ENCODE data around the gene CAND2.

Gene CAND2

GRCh38 chr3:12755754-12756153 lies 40.7 kb upstream of the CAND2 start:
- FAIRE-seq, result no peak
- TF ChIP-seq PAX5 (IDR thresholded peaks at IDR 0.05; ENCODE audit: insufficient read depth, low read length, severe bottlenecking), result no peak
- TF ChIP-seq POU2F2 (IDR thresholded peaks at IDR 0.05; ENCODE audit: low read depth, low read length), result no peak
- TF ChIP-seq TAF1 (IDR thresholded peaks at IDR 0.05; ENCODE audit: low read depth, low read length), result no peak
- no peak for TF ChIP-seq SPI1 (IDR thresholded peaks at IDR 0.05; ENCODE audit: low read depth, low read length)
- TF ChIP-seq POLR2A (IDR thresholded peaks at IDR 0.05; ENCODE audit: low read depth, low read length), result no peak
- no peak for TF ChIP-seq POLR2AphosphoS5 (IDR thresholded peaks at IDR 0.05; ENCODE audit: low read depth, low read length)
- no peak for DNase-seq (ENCODE audit: insufficient read length, low spot score)

- DNase-seq (ENCODE audit: insufficient read length, low spot score), result no peak
- TF ChIP-seq SPI1 (IDR thresholded peaks at IDR 0.05; ENCODE audit: low read depth, low read length) (no peak), POLR2AphosphoS5 (IDR thresholded peaks at IDR 0.05; ENCODE audit: low read depth, low read length) (no peak), PAX5 (IDR thresholded peaks at IDR 0.05; ENCODE audit: insufficient read depth, low read length, severe bottlenecking) (no peak), POLR2A (IDR thresholded peaks at IDR 0.05; ENCODE audit: low read depth, low read length) (no peak), TAF1 (IDR thresholded peaks at IDR 0.05; ENCODE audit: low read depth, low read length) (no peak), POU2F2 (IDR thresholded peaks at IDR 0.05; ENCODE audit: low read depth, low read length) (no peak)
- FAIRE-seq, result no peak
These were observed 40.3 kb upstream of the CAND2 start for GRCh38 chr3:12756175-12756574.

DNA sequence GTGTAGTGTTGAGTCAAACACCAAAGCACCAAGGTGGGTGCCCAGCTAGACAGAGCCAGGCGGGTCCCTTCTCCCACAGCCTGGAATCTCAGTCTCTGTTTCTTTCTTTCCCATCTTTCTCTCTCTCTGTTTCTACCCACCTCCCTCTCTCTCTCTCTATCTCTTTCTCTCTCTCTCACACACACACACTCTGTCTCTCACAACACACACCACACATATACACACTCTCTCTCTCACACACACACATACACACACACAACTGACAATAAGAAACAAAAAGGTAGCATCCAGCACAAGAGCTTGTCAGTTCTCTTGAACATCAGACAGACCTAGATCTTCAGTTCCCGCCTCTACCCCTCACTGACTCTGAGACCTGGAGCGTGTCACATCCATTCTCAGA lies 39.8 kb upstream of the CAND2 start:
- no peak for FAIRE-seq
- TF ChIP-seq PAX5 (IDR thresholded peaks at IDR 0.05; ENCODE audit: insufficient read depth, low read length, severe bottlenecking), result no peak
- TF ChIP-seq SPI1 (IDR thresholded peaks at IDR 0.05; ENCODE audit: low read depth, low read length), result no peak
- no peak for TF ChIP-seq POLR2A (IDR thresholded peaks at IDR 0.05; ENCODE audit: low read depth, low read length)
- TF ChIP-seq TAF1 (IDR thresholded peaks at IDR 0.05; ENCODE audit: low read depth, low read length), result no peak
- TF ChIP-seq POLR2AphosphoS5 (IDR thresholded peaks at IDR 0.05; ENCODE audit: low read depth, low read length), result no peak
- TF ChIP-seq POU2F2 (IDR thresholded peaks at IDR 0.05; ENCODE audit: low read depth, low read length), result no peak
- DNase-seq (ENCODE audit: insufficient read length, low spot score), result no peak

DNA sequence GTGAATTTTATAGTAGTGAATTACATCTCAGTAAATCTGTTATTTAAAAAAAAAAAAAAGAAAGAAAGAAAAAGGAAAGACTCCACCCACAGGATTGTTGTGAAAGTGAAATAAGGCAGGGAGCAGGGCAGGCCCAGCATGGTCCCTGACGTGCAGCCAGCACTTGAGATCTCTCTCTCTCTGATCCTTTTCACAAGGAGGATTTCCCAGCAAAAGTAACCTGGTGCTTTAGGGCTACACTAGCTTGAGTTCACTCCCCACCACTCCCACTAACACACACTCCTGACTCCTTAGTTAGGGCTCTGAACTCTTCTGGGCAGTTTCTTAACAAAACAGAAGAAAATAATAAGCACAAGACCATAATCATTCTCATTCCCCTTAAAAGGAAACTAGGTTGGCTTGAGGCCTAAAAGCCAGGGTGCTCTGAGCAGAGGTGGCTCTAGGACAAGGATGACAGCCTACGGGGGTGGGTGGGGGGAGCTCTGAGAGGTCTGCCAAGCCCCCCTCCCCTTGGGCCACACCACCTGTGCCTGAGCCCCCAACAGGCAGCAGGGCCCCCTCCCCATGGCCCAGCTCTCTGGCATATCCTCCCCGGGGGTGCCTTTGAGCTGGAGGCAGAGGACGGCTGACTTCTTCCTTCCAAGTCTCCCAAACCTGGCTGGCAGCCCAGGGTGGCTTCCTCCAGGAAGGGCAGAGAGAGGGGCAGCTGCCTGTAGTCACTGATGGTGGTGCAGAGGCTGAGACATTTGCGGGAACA lies 38.3 kb upstream of the CAND2 start:
- no peak for TF ChIP-seq POLR2A (IDR thresholded peaks at IDR 0.05; ENCODE audit: low read depth, low read length)
- TF ChIP-seq POLR2AphosphoS5 (IDR thresholded peaks at IDR 0.05; ENCODE audit: low read depth, low read length), result no peak
- no peak for TF ChIP-seq TAF1 (IDR thresholded peaks at IDR 0.05; ENCODE audit: low read depth, low read length)
- TF ChIP-seq SPI1 (IDR thresholded peaks at IDR 0.05; ENCODE audit: low read depth, low read length), result no peak
- no peak for TF ChIP-seq PAX5 (IDR thresholded peaks at IDR 0.05; ENCODE audit: insufficient read depth, low read length, severe bottlenecking)
- no peak for TF ChIP-seq POU2F2 (IDR thresholded peaks at IDR 0.05; ENCODE audit: low read depth, low read length)

GRCh38 chr3:12759097-12759679 lies 37.3 kb upstream of the CAND2 start, which contains the start of gene TMEM40:
Gene TMEM40, minus strand, starts transcription at chr3:12759259. Its CDS starts 9,427 bp downstream, at chr3:12749832.
- DNase-seq (ENCODE audit: insufficient read length, low spot score) (no peak), FAIRE-seq (no peak)
- TF ChIP-seq POLR2AphosphoS5 (IDR thresholded peaks at IDR 0.05; ENCODE audit: low read depth, low read length) (no peak), SPI1 (IDR thresholded peaks at IDR 0.05; ENCODE audit: low read depth, low read length) (no peak), POLR2A (IDR thresholded peaks at IDR 0.05; ENCODE audit: low read depth, low read length) (no peak), PAX5 (IDR thresholded peaks at IDR 0.05; ENCODE audit: insufficient read depth, low read length, severe bottlenecking) (no peak), TAF1 (IDR thresholded peaks at IDR 0.05; ENCODE audit: low read depth, low read length) (no peak), POU2F2 (IDR thresholded peaks at IDR 0.05; ENCODE audit: low read depth, low read length) (no peak)

More for the DNA sequence above, 38.3 kb upstream of the CAND2 start:
- DNase-seq (ENCODE audit: insufficient read length, low spot score) (no peak), FAIRE-seq (no peak)

GRCh38 chr3:12759693-12760565 lies 36.6 kb upstream of the CAND2 start:
- FAIRE-seq (no peak), DNase-seq (ENCODE audit: insufficient read length, low spot score) (no peak)
- TF ChIP-seq POLR2A (IDR thresholded peaks at IDR 0.05; ENCODE audit: low read depth, low read length) (no peak), PAX5 (IDR thresholded peaks at IDR 0.05; ENCODE audit: insufficient read depth, low read length, severe bottlenecking) (no peak), POU2F2 (IDR thresholded peaks at IDR 0.05; ENCODE audit: low read depth, low read length) (no peak), POLR2AphosphoS5 (IDR thresholded peaks at IDR 0.05; ENCODE audit: low read depth, low read length) (no peak), TAF1 (IDR thresholded peaks at IDR 0.05; ENCODE audit: low read depth, low read length) (no peak), SPI1 (IDR thresholded peaks at IDR 0.05; ENCODE audit: low read depth, low read length) (no peak)

DNA sequence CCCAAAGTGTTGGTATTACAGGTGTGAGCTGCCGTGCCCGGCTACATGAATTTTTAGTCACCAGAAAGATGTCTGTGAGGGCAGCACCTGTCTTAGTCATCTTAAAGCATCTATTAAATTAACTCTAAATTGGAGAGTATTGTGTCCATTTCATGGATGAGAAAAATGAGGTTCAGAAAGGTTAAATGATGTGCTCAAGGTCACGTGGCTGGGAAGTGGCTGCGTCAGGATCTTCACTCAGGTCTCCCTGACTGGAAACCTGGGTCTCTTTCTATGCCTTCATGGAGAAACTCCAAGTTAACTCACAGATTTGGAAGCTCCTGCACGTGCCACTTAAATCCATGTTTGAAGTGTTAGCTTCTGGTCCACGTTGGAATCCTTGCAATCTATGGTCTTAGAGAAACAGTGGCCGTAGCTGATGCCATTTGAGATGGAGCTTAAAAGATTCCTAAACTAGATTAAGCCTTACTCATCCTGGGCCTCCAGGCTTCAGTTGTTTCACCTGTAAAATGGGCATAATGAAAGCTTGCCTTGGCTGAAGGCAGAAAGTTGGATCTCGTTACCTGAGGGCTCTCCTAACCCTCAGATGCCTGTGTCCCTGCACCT lies 32.2 kb upstream of the CAND2 start:
- FAIRE-seq (no peak), DNase-seq (ENCODE audit: insufficient read length, low spot score) (no peak)
- TF ChIP-seq POU2F2 (IDR thresholded peaks at IDR 0.05; ENCODE audit: low read depth, low read length) (no peak), TAF1 (IDR thresholded peaks at IDR 0.05; ENCODE audit: low read depth, low read length) (no peak), POLR2A (IDR thresholded peaks at IDR 0.05; ENCODE audit: low read depth, low read length) (no peak), SPI1 (IDR thresholded peaks at IDR 0.05; ENCODE audit: low read depth, low read length) (no peak), POLR2AphosphoS5 (IDR thresholded peaks at IDR 0.05; ENCODE audit: low read depth, low read length) (no peak), PAX5 (IDR thresholded peaks at IDR 0.05; ENCODE audit: insufficient read depth, low read length, severe bottlenecking) (no peak)

GRCh38 chr3:12766541-12766940 lies 29.9 kb upstream of the CAND2 start:
- DNase-seq (ENCODE audit: insufficient read length, low spot score) (no peak), FAIRE-seq (no peak)
- TF ChIP-seq POLR2A (IDR thresholded peaks at IDR 0.05; ENCODE audit: low read depth, low read length) (no peak), POLR2AphosphoS5 (IDR thresholded peaks at IDR 0.05; ENCODE audit: low read depth, low read length) (no peak), POU2F2 (IDR thresholded peaks at IDR 0.05; ENCODE audit: low read depth, low read length) (no peak), TAF1 (IDR thresholded peaks at IDR 0.05; ENCODE audit: low read depth, low read length) (no peak), PAX5 (IDR thresholded peaks at IDR 0.05; ENCODE audit: insufficient read depth, low read length, severe bottlenecking) (no peak), SPI1 (IDR thresholded peaks at IDR 0.05; ENCODE audit: low read depth, low read length) (no peak)
